ENCODE measurements around the gene SLC2A14.
"Not testable (repeated sequence)": the region's sequence is repeated elsewhere in the genome, so short reads cannot be mapped to it uniquely, and the experiment has no call there.

Gene SLC2A14

DNA sequence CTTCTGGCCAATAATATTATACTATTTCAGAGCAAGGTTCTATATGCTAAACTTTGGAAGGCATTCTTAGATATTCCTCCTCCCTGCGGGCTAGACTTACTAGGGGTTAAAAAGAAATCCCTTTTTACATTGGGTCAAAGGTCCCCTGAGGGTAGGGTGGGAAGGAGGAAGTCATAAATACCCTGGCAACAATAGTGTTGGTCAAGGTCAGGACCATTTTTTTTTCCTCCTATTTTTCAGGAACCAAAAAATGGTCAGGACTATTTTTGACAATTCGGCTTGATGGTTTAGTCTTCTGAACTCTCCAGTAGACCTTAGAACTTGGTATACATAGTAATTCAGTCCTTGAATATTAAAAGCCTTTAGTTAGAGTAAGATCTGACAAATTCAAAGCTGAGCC is 88.0 kb downstream of the SLC2A14 start:
- no peak overlapping the region for H3K4me3 ChIP-seq (ENCODE audit: low read depth, low read length)
- H3K27ac ChIP-seq, result no peak overlapping the region
- no peak for DNase-seq
- H3K36me3 ChIP-seq, result no peaks in the 10 kb centered on the region
- TF ChIP-seq, protein P1, sequence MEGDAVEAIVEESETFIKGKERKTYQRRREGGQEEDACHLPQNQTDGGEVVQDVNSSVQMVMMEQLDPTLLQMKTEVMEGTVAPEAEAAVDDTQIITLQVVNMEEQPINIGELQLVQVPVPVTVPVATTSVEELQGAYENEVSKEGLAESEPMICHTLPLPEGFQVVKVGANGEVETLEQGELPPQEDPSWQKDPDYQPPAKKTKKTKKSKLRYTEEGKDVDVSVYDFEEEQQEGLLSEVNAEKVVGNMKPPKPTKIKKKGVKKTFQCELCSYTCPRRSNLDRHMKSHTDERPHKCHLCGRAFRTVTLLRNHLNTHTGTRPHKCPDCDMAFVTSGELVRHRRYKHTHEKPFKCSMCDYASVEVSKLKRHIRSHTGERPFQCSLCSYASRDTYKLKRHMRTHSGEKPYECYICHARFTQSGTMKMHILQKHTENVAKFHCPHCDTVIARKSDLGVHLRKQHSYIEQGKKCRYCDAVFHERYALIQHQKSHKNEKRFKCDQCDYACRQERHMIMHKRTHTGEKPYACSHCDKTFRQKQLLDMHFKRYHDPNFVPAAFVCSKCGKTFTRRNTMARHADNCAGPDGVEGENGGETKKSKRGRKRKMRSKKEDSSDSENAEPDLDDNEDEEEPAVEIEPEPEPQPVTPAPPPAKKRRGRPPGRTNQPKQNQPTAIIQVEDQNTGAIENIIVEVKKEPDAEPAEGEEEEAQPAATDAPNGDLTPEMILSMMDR (IDR thresholded peaks at IDR 0.05; ENCODE audit: low read depth, low read length), result no peak
- H3K9me3 ChIP-seq (ENCODE audit: severe bottlenecking), result no peaks in the 10 kb centered on the region
- H3K27me3 ChIP-seq (ENCODE audit: insufficient read depth, low read depth, severe bottlenecking), result no peaks in the 10 kb centered on the region

DNA sequence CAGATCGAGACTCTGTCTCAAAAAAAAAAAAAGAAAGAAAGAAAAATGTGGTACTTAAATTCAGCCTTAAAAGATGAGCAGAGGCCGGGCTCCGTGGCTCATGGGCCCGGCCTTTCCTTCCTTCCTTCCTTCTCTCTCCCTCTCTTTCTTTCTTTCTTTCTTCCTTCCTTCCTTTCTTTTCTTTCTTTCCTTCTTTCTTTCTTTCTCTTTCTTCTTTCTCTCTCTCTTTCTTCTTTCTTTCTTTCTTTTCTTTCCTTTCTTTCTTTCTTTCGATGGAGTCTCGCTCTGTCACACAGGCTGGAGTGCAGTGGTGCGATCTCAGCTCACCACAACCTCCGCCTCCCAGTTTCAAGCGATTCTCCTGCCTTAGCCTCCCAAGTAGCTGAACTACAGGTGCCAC is 89.3 kb downstream of the SLC2A14 start:
- H3K9me3 ChIP-seq (ENCODE audit: severe bottlenecking); DNase-seq; H3K4me3 ChIP-seq (ENCODE audit: low read depth, low read length); H3K36me3 ChIP-seq; H3K27ac ChIP-seq; H3K27me3 ChIP-seq (ENCODE audit: insufficient read depth, low read depth, severe bottlenecking): not testable (repeated sequence)

DNA sequence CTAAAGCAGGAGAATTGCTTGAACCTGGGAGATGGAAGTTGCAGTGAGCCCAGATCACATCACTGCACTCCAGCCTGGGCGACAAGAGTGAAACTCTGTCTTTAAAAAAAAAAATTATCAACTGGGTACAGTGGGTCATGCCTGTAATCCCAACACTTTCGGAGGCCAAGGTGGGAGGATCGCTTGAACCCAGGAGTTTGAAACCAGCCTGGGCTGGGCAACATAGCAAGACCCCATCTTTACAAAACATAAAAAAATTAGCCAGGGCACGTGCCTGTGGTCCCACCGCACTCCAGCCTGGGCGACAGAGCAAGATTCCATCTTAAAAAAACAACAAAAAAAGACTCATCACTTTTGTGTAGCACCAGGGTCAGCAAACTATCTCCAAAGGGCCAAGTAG is 90.7 kb downstream of the SLC2A14 start:
- Histone ChIP-seq H3K9me3 (ENCODE audit: severe bottlenecking) (no peaks in the 10 kb centered on the region), H3K36me3 (no peaks in the 10 kb centered on the region), H3K27me3 (ENCODE audit: insufficient read depth, low read depth, severe bottlenecking) (no peaks in the 10 kb centered on the region), H3K4me3 (ENCODE audit: low read depth, low read length) (no peak overlapping the region), H3K27ac (no peak overlapping the region)
- DNase-seq, result no peak
- TF ChIP-seq, protein P1 (IDR thresholded peaks at IDR 0.05; ENCODE audit: low read depth, low read length), result no peak

DNA sequence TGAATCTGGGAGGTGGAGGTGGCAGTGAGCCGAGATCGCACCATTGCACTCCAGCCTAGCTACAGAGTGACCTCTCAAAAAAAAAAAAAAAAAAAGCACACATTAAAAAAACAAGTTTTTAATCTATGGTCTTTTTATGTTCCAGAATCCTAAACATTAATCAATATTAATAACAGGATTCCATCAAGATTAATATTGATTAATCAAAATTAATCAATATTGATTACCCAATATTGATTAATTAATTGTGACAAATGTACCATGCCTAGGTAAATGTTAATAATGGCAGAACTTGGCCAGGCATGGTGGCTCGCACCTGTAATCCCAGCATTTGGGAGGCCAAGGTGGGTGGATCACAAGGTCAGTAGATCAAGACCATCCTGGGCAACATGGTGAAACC is 91.4 kb downstream of the SLC2A14 start:
- H3K36me3 ChIP-seq, result no peaks in the 10 kb centered on the region
- no peaks in the 10 kb centered on the region for H3K9me3 ChIP-seq (ENCODE audit: severe bottlenecking)
- no peak overlapping the region for H3K27ac ChIP-seq
- no peak overlapping the region for H3K4me3 ChIP-seq (ENCODE audit: low read depth, low read length)
- H3K27me3 ChIP-seq (ENCODE audit: insufficient read depth, low read depth, severe bottlenecking), result no peaks in the 10 kb centered on the region
- TF ChIP-seq, protein P1 (IDR thresholded peaks at IDR 0.05; ENCODE audit: low read depth, low read length), result no peak
- no peak for DNase-seq

DNA sequence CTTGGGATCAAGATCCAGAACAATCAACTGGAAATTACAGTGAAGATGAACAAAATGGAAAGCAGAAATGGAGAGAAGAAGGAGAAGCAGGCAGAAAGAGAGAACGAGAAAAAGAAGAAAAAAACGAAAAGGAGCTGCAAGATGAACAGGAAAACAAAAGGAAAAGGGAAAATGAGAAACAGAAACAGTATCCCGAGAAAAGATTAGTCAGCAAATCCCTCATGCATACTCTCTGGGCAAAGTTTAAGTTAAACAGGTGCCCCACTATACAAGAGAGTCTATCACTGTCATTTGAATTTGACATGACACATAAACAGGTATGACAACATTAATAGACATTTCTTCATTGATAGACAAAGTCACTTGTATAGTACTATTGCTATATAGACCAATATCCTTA is 102.7 kb downstream of the SLC2A14 start:
- Histone ChIP-seq H3K27me3 (ENCODE audit: insufficient read depth, low read depth, severe bottlenecking) (no peaks in the 10 kb centered on the region), H3K36me3 (no peaks in the 10 kb centered on the region), H3K9me3 (ENCODE audit: severe bottlenecking) (no peaks in the 10 kb centered on the region), H3K27ac (no peak overlapping the region), H3K4me3 (ENCODE audit: low read depth, low read length) (no peak overlapping the region)
- TF ChIP-seq, protein P1 (IDR thresholded peaks at IDR 0.05; ENCODE audit: low read depth, low read length), result no peak
- no peak for DNase-seq
